HG02571 (cell line): Measurements from ENCODE around the gene SLC30A1.
"Not testable (repeated sequence)": the region's sequence is repeated elsewhere in the genome, so short reads cannot be mapped to it uniquely, and the experiment has no call there.

Experiments used
- ATAC-seq: cut with Tn5 transposase; IDR thresholded peaks from one replicate; pipeline ENCODE4 v1.9.1; 2021; ENCODE audit warnings: mild to moderate bottlenecking, moderate library complexity; ENCODE audit not compliant: unreplicated experiment

SLC30A1 gene, protein sequence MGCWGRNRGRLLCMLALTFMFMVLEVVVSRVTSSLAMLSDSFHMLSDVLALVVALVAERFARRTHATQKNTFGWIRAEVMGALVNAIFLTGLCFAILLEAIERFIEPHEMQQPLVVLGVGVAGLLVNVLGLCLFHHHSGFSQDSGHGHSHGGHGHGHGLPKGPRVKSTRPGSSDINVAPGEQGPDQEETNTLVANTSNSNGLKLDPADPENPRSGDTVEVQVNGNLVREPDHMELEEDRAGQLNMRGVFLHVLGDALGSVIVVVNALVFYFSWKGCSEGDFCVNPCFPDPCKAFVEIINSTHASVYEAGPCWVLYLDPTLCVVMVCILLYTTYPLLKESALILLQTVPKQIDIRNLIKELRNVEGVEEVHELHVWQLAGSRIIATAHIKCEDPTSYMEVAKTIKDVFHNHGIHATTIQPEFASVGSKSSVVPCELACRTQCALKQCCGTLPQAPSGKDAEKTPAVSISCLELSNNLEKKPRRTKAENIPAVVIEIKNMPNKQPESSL

DNA sequence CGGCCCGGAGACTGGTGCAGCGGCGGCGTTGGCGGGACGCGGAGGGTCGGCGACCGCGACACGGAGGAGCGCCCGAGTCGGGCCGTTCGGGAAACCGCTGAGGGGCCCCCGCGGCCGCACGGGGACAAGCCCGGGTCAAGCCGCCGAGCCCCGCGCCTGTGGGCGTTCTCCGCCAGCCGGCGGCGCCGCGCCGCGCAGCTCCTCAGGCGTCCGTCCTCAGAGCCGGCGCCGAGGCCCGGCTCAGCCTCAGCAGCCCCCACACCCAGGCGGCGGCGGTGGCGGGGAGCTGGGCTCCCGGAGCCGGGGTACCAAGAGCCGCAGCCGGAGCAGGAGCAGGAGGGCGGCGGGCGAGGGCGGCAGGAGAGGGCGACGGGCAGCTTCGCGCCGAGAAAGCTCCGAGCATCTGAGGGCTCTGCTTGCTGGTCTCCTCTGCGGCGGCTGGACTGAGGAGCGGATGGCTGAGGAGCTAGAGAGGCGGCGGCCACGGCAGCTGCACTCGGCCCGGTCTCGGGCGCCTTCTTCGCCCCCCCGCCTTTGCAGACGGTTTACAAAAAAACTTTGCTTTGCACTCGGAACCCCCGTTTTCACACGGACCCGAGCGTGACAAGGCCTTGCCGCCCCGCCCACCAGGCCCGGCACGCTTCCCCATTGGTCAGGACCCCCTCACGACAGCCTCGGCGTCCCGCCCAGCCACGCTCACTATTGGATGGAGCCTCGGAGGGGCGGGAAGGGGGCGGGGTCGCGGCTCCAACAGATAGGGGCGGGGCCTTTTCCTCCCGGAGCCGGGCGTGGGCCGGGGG is at the start of gene SLC30A1:
SLC30A1 (minus strand) TSS at position 522 of the 800 bp plus-strand sequence. CDS start 549 bp downstream, outside the sequence.
- peak; percentile 84 for ATAC-seq

DNA sequence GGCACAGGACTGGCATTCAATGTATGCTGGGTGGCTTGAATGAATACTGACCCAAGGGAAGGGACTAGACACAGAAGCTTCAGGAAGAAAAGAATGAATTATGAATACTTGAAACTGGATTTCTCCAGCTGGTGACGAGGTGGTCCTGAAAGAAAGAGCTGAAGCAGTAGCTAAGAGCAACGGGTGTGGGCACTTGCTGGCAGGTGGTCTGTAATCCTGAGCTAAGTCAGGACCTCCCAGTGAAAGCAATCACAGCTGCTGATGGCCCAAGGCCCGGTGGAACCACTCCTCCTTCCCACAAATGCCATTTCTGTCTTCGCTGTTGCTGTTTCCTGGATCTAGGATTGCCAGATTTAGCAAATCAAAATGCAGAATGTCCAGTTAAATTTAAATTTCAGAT is 49.5 kb upstream of the SLC30A1 start:
- no peak for ATAC-seq

DNA sequence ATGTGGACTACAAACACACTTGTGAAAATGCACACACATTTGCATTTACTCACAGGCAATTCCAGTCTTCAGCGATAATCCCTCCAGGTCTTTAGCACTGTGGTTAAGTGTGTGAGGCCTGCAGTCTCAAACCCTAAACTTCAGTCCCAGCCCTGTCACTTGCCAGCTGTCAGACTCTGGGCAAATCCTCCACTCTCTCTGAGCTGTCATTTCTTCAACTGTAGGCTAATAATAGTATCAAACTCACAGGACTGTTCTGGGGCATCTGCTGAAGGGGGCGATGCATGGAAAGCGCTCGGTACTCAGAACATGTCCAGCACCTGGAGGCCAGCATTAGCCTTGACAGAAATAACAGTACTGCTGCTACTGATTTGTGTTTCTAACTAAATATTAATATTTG is 48.3 kb upstream of the SLC30A1 start:
- no peak for ATAC-seq

DNA sequence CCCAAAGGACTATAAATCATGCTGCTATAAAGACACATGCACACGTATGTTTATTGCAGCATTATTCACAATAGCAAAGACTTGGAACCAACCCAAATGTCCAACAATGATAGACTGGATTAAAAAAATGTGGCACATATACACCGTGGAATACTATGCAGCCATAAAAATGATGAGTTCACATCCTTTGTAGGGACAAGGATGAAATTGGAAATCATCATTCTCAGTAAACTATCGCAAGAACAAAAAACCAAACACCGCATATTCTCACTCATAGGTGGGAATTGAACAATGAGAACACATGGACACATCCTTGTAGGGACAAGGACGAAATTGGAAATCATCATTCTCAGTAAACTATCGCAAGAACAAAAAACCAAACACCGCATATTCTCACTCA is 46.9 kb upstream of the SLC30A1 start:
- not testable (repeated sequence) for ATAC-seq

DNA sequence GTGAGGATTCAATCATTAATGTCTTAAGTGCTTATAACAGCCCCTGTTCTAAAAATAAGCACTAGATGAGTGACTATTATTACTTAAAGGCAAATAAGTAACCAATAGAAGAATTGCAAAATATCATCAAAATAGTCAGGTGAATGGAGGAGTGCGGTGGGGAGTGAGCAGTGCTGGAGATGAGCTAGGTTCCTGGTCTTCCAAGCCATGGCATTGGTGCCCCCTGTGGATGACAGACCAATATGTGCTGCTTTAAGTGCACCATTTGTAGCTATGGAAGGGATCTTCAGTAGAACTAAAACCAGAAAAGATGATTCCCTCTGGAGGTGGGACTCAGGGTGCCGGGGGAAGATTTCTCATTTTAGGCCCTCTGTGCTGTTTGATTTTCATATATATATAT is 46.1 kb upstream of the SLC30A1 start:
- no peak for ATAC-seq

DNA sequence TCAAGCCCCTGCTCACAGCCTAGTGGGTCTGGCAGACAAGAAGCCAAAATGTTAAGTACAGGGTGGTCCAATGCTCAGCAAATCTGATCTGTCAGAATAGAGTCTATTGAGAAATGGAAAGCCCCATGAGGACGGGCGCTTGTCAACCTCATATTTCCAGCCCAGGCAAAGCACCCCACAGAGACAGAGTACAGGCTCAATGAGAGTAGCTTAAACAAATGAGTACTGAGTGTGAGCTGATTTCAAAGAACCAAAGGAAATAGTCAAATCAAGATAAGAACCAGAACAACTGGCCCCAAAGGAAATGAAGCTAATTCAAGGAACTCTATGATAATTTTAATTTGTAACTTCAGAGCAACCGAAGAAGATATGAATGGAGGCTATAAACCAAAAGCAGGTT is 44.6 kb upstream of the SLC30A1 start:
- no peak for ATAC-seq

DNA sequence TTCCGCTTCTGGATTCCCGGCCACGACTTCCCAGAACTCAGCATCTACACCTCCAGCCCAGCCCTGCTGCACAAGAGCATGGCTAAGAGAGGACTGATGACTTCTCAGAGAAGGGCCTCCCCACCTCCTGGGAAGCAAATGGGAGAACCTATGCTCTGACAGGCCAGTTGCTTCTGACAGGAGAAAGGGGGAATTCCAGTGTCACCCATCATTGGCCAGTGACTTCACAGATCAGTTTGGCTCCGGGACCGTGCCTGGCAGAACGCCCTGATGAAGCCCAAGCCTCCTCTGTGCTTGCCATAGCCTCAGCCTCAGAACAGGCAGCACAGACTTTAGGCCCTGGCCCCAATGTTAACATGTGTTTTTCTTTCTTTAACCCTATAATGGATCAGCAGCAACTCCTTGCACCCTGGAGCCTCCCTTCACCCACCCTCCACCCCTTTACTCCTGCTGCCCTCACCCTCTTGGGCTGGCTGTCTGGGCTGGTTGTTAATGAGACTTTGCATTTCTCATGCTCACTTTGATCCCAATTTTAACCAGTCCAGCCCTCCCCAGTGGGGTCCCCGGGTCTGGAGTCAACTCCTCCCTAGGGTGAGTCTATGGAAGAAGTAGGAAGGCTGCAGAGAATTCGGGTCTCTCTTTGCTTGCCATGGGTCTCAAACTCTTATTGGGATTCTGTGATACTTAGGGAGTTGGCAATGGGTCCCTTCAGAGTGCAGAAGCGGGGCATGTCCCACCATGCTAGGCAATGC is 42.7 kb upstream of the SLC30A1 start:
- ATAC-seq = no peak

DNA sequence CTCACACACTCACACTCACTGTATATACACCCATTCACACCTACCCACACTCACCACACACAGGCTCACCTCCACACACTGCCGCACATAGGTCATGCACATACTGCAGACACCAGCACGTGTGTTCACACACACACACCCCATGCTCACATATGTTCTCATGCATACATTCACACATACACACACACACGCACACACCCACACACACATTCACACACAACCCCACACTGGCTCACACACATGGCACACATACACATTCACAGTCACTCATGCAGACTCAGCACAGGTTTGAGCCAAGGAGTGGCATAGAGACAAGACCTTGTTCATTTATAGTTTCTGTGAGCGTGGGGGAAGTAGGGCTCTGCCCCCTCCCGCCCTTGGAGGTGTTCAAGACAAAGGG is 41.1 kb upstream of the SLC30A1 start:
- no peak for ATAC-seq

DNA sequence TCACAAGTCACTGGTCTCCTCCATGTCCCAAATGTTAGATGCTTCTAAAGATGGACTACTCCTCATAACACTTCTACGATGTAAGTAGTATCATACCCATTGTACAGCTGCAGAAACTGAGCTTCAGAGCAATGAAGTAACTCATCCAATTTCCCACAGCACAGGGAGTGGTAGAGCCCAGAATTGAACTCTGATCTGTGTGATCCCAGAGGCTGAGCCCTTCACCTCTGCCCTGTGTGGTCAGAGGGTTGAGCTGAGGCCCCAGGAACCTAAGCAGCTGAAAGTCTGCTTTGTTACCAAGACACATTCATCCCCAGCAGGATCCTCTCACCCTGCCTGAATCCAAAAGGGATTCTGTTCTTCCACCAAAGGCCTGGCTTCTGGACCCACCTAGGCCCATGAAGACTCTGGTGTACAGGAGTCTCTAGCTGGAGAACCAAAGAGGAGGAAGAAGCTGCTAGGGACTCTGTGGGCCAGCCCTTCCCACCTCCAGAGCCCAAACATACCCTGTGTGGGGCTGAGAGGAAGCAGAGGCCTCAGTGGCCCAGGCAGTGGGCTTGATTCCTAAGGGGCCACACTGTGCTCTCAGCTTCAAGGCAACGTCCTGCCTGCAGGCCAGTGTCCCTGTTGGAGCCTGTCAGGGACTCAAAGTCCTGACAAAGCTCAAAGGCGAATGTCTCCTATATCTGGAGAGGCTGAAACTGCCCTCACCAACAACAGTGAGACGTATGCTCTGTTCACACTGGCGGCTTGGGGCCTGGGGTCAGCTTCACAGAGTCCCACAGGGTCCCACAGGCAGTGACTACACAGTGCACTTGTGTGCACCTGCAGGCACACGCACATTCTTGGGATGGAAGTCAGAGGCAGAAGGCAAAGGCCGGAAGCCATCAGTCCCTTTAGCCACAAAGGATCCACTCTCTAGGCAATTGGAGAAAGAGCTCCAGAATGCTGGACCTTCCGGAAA is 40.4 kb upstream of the SLC30A1 start:
- no peak for ATAC-seq

DNA sequence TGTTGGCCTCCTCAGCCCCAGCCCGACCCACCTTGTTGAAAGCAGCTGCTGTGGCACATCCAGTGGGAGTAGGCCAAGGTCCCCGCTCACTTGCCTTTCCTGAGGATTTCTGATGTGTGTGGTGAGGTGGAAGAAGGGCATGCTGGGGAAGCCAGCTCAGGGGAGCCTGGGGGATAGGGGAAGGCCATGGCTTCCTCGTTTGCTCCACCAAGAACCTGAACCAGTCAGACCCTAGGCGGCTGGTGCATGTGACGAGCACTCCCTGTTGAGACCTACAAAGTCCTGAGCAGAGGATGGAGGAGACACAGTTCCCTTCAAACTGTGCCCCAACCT is 38.0 kb upstream of the SLC30A1 start:
- ATAC-seq = no peak

DNA sequence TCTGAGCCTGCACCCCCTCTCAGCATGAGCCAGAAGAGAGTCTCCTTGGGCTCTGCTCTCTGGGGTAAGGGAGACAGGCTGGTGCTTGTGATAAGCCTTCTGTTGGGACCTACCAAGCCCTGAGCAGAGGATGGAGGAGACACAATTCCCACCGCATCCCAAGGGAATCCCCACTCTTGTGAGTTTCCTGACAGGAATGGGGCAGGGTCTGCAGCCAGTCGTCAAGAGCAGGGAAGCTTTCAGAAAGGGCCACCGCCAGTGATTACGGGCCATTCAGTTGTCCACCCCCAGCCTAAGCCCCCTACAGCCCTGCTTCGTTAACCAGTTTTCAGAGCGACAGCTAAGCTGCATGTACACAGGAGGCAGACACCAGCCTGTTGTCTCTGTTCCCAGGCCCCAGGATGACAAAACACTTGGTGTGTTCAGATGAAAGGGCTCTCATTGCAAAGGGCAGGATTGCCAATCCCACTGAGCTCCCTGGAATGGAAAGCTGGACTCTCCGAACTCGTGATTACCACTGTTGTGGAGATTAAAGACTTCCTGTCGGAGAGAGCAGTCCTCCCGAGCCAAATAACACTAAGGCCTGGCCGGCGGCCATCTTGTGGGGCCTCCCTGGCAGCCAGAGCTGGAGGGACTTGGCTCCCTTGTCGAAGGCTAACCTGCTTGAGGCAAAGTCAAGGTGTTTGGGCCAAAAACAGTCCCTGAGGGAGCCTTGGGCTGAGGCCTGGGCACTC is 37.4 kb upstream of the SLC30A1 start:
- no peak for ATAC-seq

DNA sequence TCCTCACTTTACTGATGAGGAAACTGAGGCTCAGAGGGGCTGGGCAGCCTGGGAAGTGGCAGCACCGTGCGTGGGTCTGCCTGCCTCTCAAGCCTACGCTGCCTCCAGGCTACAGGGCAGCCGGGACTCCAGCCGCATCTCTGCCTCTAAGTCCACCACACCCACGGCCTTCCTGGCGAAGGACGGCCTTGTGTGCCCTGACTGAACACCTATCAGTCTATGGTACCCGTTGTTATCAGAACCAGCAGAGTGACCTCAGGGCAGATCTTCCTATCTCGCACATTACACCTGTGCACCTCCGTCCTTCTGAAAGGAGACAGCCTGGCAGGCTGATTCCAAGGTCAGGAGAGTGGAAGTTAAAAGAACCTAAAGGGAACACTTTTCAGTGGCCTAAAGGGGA is 35.7 kb upstream of the SLC30A1 start:
- ATAC-seq = no peak

DNA sequence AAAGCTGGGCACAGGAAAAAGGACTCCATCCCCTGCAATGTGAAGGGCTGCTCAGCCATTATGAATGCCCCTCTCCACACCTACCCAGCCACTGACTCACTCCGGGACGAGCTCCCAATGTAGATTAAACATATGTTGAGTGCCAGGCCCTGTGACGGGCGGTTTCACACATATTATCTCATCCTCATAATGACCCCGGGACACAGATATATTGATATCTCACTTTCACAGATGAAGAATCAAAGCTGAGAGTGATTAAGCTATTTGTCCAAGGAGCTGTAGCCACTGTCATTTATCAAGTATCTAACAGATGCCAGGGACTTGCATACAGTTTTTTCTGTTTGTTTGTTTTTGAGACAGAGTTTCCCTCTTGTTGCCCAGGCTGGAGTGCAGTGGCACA is 35.0 kb upstream of the SLC30A1 start:
- no peak for ATAC-seq

DNA sequence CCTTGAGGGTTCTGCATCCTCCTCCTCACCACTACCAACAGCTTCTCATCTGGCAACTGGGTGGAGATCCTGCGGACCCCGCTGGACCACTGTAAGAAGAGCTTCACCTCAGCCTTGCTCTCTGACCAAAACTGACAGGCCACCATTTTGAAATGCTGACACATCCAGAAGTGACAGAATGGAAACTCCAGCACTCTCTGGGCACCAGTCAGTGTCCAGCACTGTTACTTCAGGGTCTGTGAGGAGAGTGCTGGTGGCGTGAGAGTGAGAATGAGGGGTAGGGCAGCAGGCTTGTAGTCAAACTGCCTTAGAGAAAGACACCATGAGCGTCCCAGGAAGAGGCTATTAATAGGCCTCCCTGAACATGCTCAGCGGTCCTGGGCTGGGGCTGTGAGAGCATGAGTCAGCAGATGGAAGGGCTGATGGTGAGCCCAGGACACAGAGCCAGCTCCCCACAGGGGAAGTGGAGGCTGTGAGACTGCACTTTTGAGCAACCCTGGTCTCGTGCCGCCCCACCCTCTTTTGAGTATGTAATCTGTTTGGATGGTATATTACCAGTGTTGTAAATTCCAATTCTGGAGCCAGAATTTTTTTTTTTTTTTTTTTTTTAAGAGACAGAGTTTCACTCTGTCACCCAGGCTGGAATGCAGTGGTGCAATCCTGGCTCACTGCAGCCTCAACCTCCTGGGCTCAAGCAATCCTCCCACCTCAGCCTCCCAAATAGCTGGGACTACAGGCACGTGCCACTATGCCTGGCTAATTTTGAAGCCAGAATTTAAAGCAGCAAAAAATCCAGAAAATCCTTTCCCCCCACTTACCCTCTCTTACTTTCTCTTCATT is 34.4 kb upstream of the SLC30A1 start:
- ATAC-seq = no peak

DNA sequence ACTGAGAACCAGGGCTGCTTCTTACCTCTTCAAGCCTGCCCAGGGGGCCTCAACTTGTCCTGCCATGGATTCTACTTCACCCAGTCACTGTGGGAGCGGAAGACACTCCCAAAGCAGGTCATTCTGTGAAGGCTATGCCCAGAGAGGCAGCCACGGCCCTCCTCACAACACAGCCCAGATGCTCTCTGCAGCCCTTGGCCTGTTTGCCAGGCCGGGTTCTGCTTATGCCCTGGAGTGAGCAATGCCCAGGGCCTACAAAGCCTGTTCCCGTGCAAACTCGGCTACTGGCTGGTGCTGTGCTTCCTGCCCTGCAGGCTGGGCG is 33.8 kb upstream of the SLC30A1 start:
- ATAC-seq = no peak

DNA sequence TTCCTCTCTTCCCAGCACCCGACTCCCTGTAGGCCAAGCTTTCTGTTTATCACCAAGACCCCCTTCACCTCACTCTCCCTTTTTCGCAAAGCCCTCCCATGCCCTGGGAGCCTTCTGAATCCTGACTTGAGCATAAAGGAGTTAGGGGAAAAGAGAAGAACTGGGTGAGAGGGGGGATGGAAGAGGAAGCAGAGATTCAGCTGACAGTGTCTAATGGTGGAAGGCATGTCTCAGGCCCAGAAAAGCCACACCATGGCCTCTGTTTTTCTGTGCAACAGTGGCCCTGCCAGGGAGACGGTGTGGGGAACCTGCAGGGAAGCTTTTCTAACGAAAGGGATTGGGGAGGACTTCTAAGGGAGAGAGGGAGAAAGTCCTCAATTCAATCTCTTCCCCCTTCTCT is 32.9 kb upstream of the SLC30A1 start:
- ATAC-seq = no peak

DNA sequence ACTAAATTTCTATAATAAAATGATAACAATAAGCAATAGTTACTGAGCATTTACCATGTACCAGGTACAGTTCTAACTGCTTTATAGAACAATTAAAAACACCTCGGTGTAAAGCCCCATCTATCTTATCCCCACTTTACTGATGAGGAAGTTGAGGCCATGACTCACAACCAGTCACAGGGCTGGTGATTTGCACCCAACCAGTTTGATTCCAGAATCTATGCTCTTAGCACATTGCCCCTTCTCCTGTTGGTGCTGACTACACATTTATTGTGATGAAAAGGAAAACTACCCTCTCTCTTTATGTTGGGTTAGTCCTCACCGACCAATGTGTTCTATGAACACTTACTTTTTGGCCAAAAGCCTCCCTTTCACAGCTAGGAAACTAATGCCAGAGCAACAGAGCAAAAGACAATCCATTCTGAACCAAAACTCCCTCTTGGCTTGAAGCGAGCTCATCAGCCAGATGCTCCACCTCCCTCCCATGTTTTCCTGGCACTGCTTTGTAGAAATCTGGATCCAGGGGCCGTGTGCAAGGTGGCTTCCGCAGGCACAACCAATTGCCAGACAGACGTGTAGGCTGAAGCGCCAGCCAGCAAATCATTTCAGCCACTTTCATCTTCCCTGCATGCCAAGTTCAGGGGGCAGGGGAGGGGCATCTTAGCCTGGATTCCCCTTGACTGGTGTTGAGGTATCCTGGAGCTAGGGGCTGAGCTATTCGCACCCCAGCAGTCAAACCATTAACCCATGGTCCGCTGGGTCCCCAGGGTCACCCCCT is 32.0 kb upstream of the SLC30A1 start:
- no peak for ATAC-seq
